GM12892 (cell line): ENCODE measurements around the gene AUH.

Experiments used
- POLR2A ChIP-seq: IDR thresholded peaks from 2 replicates; pipeline ENCODE4 v1.6.1; 2011; ENCODE audit warnings: low read depth, low read length, control low read depth
- TAF1 ChIP-seq: IDR thresholded peaks from 2 replicates; pipeline ENCODE4 v1.6.1; 2011; ENCODE audit warnings: low read depth, mild to moderate bottlenecking, control low read depth, low read length, borderline replicate concordance

DNA sequence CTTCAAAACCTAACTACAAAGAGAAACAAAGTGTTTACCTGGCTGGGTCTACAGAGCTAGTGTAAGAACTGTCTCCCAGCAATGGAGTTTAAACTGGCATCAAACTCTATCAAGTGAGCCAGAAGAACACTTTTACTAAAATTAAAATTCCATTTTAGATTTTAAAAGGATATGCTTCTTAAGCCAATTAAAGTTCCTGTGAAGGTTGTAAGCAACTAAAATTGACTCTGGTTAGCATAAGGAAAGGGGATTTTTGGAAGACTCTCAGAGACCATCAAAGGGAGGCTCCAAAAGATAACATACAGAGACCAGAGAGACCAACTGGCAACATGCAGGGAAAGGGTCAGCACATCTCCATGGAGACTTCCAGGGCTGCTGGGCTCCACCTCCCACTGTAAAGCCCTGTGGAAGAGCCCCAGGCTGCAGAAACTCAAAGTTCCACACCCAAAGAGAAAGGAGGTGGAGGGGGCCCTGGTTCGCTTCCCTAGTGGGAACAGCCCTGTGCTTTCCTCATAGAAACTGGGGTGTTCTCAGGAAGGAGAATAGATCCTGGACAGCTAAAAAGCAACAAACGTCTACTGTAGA, 91.7 kb downstream of the AUH start:
- no peak for TF ChIP-seq POLR2A
- TF ChIP-seq TAF1: no peak
